H1 (cell line): Measurements from ENCODE around the gene RTL5. TPM values are rescaled to one million over a fixed set of nuclear protein-coding genes. Genes with fewer than 3 reads are reported as not detected.

Experiments
- EGR1 ChIP-seq: IDR thresholded peaks from 2 replicates; pipeline ENCODE4 v1.6.1; 2011; ENCODE audit warnings: low read depth, low read length, borderline replicate concordance
- GTF2F1 ChIP-seq: IDR thresholded peaks from 2 replicates; pipeline ENCODE4 v1.6.1; 2012; ENCODE audit warnings: low read depth, low read length, improper control_type of control experiment, borderline replicate concordance
- HDAC2 ChIP-seq, 2 experiments: fragments of 300-600 bp in 1 of 2; sonication (generic) in 1 of 2; IDR thresholded peaks; 2 replicates each; pipeline ENCODE4 v1.6.1; 2011 to 2012; ENCODE audit warnings: low read depth in 2 of 2, low read length in 2 of 2, mild to moderate bottlenecking in 2 of 2, moderate library complexity in 2 of 2, borderline replicate concordance in 1 of 2, inconsistent platforms in 1 of 2
- JUN ChIP-seq: IDR thresholded peaks from 2 replicates; pipeline ENCODE4 v1.6.1; 2011; ENCODE audit warnings: low read depth, mild to moderate bottlenecking, improper control_type of control experiment, low read length
- TEAD4 ChIP-seq: IDR thresholded peaks from 2 replicates; pipeline ENCODE4 v1.6.1; 2012; ENCODE audit warnings: low read depth, low read length, inconsistent platforms, mixed read lengths
- polyA plus RNA-seq, 7 experiments: library from polyadenylated mRNA; depleted of rRNA in 3 of 7; stranded (reverse) in 5 of 7; unstranded in 2 of 7; fragments of >200 nt in 5 of 7; fragments of 200-250 nt in 2 of 7; gene quantifications; 1 replicate in 5 of 7; 2 replicates in 1 of 7; 4 replicates in 1 of 7; pipeline versions ENCODE4 v1.2.1 to v1.2.3, GENCODE V29; 2011 to 2013; ENCODE audit warnings: missing spikeins in 2 of 7, mixed read lengths in 2 of 7
- total RNA-seq: library from RNA; stranded (reverse); fragmentation: NEBNext Ultra II Directional; extraction: Animal tissue kit (Norgen Biotek cat#: 25700); gene quantifications from 2 replicates; pipeline ENCODE4 v1.2.1, GENCODE V29; 2021

The RTL5 gene
- total and polyA plus RNA-seq, 2 of the 8 experiments (the other 6 are each of a cell fraction or from before 2014, with no cell fraction given) = 0.57 to 1.9 TPM

DNA sequence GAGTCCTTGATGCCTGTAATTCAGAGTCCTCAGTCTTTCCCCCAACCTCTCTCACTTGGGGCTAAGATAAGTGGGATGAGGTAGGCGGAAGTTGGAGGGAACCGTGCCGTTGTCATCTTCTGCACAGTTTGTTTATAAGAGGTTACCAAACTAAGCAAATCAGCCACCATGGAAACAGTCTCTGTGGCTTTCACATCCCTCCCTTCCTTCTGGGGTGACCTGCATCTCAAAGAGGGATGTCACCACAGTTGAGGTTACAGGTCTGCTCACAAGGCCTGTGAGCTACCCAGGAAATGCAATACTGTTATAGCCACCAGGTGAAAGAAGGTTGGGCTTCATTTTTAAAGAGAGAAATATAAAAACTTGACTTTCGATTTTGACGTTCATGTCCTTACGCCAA, 26.3 kb downstream of the RTL5 start (continued):
- no peak for TF ChIP-seq HDAC2 (IDR thresholded peaks at IDR 0.05; ENCODE audit: borderline replicate concordance in 1 of 2, low read depth in 2 of 2, low read length in 2 of 2)
- TF ChIP-seq GTF2F1 = no peak
- TF ChIP-seq EGR1 = no peak
- no peak for TF ChIP-seq JUN
- TF ChIP-seq TEAD4 = no peak
